Mesenchymal stem cell (in vitro differentiated cells and primary cell): ENCODE results near the gene PUS7.
"Not testable (repeated sequence)": the region's sequence is repeated elsewhere in the genome, so short reads cannot be mapped to it uniquely, and the experiment has no call there.

Experiments
- DNase-seq: peaks from one replicate; pipeline ENCODE4 v3.0.0-alpha.2; 2013
- H2AFZ ChIP-seq: one replicate; pipeline ENCODE4 v1.6.1; 2013; ENCODE audit warnings: low read depth, mild to moderate bottlenecking, control low read depth, inconsistent platforms, low read length, moderate library complexity
- H2AK5ac ChIP-seq: 2 replicates; pipeline ENCODE4 v1.6.1; 2013; ENCODE audit warnings: low read length, moderate library complexity, mild to moderate bottlenecking, inconsistent platforms; ENCODE audit not compliant: severe bottlenecking
- H2BK120ac ChIP-seq: one replicate; pipeline ENCODE4 v1.6.1; 2013; ENCODE audit warnings: low read depth, mild to moderate bottlenecking, inconsistent platforms, low read length, moderate library complexity
- H2BK12ac ChIP-seq, 2 experiments: one replicate each; pipeline ENCODE4 v1.6.1; 2013; ENCODE audit warnings: inconsistent platforms in 2 of 2, low read length in 2 of 2, mild to moderate bottlenecking in 2 of 2, moderate library complexity in 2 of 2, control low read depth in 1 of 2
- H2BK15ac ChIP-seq: one replicate; pipeline ENCODE4 v1.6.1; 2013; ENCODE audit warnings: mild to moderate bottlenecking, low read depth, inconsistent platforms; ENCODE audit not compliant: poor library complexity, severe bottlenecking
- H2BK5ac ChIP-seq: 2 replicates; pipeline ENCODE4 v1.6.1; 2013; ENCODE audit warnings: low read depth, mild to moderate bottlenecking, low read length, control low read depth, inconsistent platforms; ENCODE audit not compliant: poor library complexity, severe bottlenecking
- H3K14ac ChIP-seq, 2 experiments: one replicate each; pipeline ENCODE4 v1.6.1; 2013; ENCODE audit warnings: inconsistent platforms in 2 of 2, low read length in 2 of 2, control low read depth in 1 of 2, mild to moderate bottlenecking in 1 of 2, moderate library complexity in 1 of 2
- H3K18ac ChIP-seq, 2 experiments: one replicate each; pipeline ENCODE4 v1.6.1; 2013; ENCODE audit warnings: inconsistent platforms in 2 of 2, low read length in 2 of 2, control low read depth in 1 of 2, low read depth in 1 of 2, mild to moderate bottlenecking in 1 of 2
- H3K23ac ChIP-seq, 2 experiments: one replicate each; pipeline ENCODE4 v1.6.1; 2013; ENCODE audit warnings: inconsistent platforms in 2 of 2, low read length in 2 of 2, mild to moderate bottlenecking in 2 of 2, moderate library complexity in 2 of 2, control low read depth in 1 of 2
- H3K27ac ChIP-seq: 2 replicates; pipeline ENCODE4 v1.5.1; 2013; ENCODE audit warnings: mild to moderate bottlenecking, moderate library complexity, low read length, control low read depth, inconsistent platforms; ENCODE audit not compliant: poor library complexity, severe bottlenecking
- H3K27me3 ChIP-seq, 2 experiments: 2 replicates each; pipeline versions ENCODE4 v1.6.1 to v1.7.0; 2013; ENCODE audit warnings: low read length in 2 of 2, mild to moderate bottlenecking in 2 of 2, moderate library complexity in 2 of 2, control low read depth in 1 of 2, inconsistent platforms in 1 of 2; ENCODE audit not compliant: control insufficient read depth in 1 of 2, insufficient read depth in 1 of 2
- H3K36me3 ChIP-seq, 2 experiments: 2 replicates each; pipeline versions ENCODE4 v1.6.1 to v1.7.0; 2013; ENCODE audit warnings: low read length in 2 of 2, control low read depth in 1 of 2, inconsistent platforms in 1 of 2, low read depth in 1 of 2, mild to moderate bottlenecking in 1 of 2; ENCODE audit not compliant: insufficient read depth in 2 of 2, control insufficient read depth in 1 of 2
- H3K4ac ChIP-seq, 2 experiments: one replicate each; pipeline ENCODE4 v1.6.1; 2013; ENCODE audit warnings: inconsistent platforms in 2 of 2, low read length in 2 of 2, mild to moderate bottlenecking in 2 of 2, moderate library complexity in 2 of 2, control low read depth in 1 of 2, low read depth in 1 of 2
- H3K4me1 ChIP-seq: 2 replicates; pipeline ENCODE4 v1.6.1; 2013; ENCODE audit warnings: low read depth, low read length, control low read depth; ENCODE audit not compliant: control insufficient read depth, insufficient read depth
- H3K4me2 ChIP-seq: 2 replicates; pipeline ENCODE4 v1.6.1; 2013; ENCODE audit warnings: low read length, mild to moderate bottlenecking, inconsistent platforms; ENCODE audit not compliant: poor library complexity, severe bottlenecking
- H3K4me3 ChIP-seq, 2 experiments: 2 replicates each; pipeline versions ENCODE4 v1.5.1 to v1.7.0; 2013; ENCODE audit warnings: low read length in 2 of 2, mild to moderate bottlenecking in 2 of 2, control low read depth in 1 of 2, low read depth in 1 of 2; ENCODE audit not compliant: insufficient read depth in 1 of 2
- H3K79me1 ChIP-seq: replicated peaks from 2 replicates; pipeline ENCODE4 v1.6.1; 2013; ENCODE audit warnings: mild to moderate bottlenecking, control low read depth, low read length, inconsistent platforms; ENCODE audit not compliant: poor library complexity, severe bottlenecking
- H3K9ac ChIP-seq: 2 replicates; pipeline ENCODE4 v1.7.0; 2013; ENCODE audit warnings: mild to moderate bottlenecking, low read length, moderate library complexity
- H3K9me3 ChIP-seq: 2 replicates; pipeline ENCODE4 v1.7.0; 2013; ENCODE audit warnings: mild to moderate bottlenecking, low read length; ENCODE audit not compliant: control insufficient read depth
- H4K8ac ChIP-seq: one replicate; pipeline ENCODE4 v1.6.1; 2013; ENCODE audit warnings: inconsistent platforms, mild to moderate bottlenecking, low read length, moderate library complexity
- H4K91ac ChIP-seq: one replicate; pipeline ENCODE4 v1.6.1; 2013; ENCODE audit warnings: mild to moderate bottlenecking, low read length, inconsistent platforms
- WGBS: methylation state at CpG from one replicate; pipeline ENCODE4 v1.1.7; 2013; ENCODE audit warnings: mixed read lengths; 5-methylcytosine and 5-hydroxymethylcytosine counted together

Gene PUS7

GRCh38 chr7:105410774-105411173 is 111.3 kb downstream of the PUS7 start:
- not testable (repeated sequence) for H3K14ac ChIP-seq, H3K4me3 ChIP-seq, H3K27ac ChIP-seq, H4K8ac ChIP-seq, H3K27me3 ChIP-seq, H3K4me2 ChIP-seq, H2BK5ac ChIP-seq, H4K91ac ChIP-seq, H3K79me1 ChIP-seq, H3K4me1 ChIP-seq, H2AFZ ChIP-seq, H3K9ac ChIP-seq, H3K36me3 ChIP-seq, H3K23ac ChIP-seq, H2BK12ac ChIP-seq, H2AK5ac ChIP-seq, H2BK120ac ChIP-seq, DNase-seq, H3K18ac ChIP-seq, H3K4ac ChIP-seq, H2BK15ac ChIP-seq, H3K9me3 ChIP-seq
- WGBS: 96% methylated on average over 13 of the region's 36 CpGs

GRCh38 chr7:105409775-105410174 is 112.3 kb downstream of the PUS7 start:
- not testable (repeated sequence) for DNase-seq, H3K18ac ChIP-seq, H4K8ac ChIP-seq, H3K27me3 ChIP-seq, H2AFZ ChIP-seq, H4K91ac ChIP-seq, H2BK120ac ChIP-seq, H3K4ac ChIP-seq, H3K4me2 ChIP-seq, H2BK12ac ChIP-seq, H2BK5ac ChIP-seq, H3K4me3 ChIP-seq, H3K23ac ChIP-seq, H3K79me1 ChIP-seq, H3K27ac ChIP-seq, H2AK5ac ChIP-seq, H3K4me1 ChIP-seq, H2BK15ac ChIP-seq, H3K36me3 ChIP-seq, H3K9ac ChIP-seq, H3K14ac ChIP-seq, H3K9me3 ChIP-seq
- no CpG with 5 or more reads among the region's 3 CpGs for WGBS

- 100% methylated on average over 2 of the region's 5 CpGs for WGBS
Observed at GRCh38 chr7:105408791-105409410, 113.2 kb downstream of the PUS7 start.

More at GRCh38 chr7:105408791-105409410, 113.2 kb downstream of the PUS7 start:
- Histone ChIP-seq H2BK5ac (no peak overlapping the region), H3K36me3 (no peaks in the 10 kb centered on the region), H3K18ac (no peak overlapping the region), H2BK15ac (no peak overlapping the region), H3K9me3 (no peaks in the 10 kb centered on the region), H3K27me3 (no peaks in the 10 kb centered on the region), H3K4ac (no peak overlapping the region), H3K23ac (no peak overlapping the region), H2AFZ (no peak overlapping the region), H4K8ac (no peak overlapping the region), H2BK120ac (no peak overlapping the region), H2AK5ac (no peak overlapping the region), H3K9ac (no peak overlapping the region), H4K91ac (no peak overlapping the region), H2BK12ac (no peak overlapping the region), H3K79me1 (no peaks in the 10 kb centered on the region), H3K4me1 (no peaks in the 10 kb centered on the region), H3K27ac (no peak overlapping the region), H3K4me2 (no peak overlapping the region), H3K4me3 (no peak overlapping the region), H3K14ac (no peak overlapping the region)
- DNase-seq: no peak
